MM.1S (cell line): ENCODE data around the gene R3HDM2.

Experiments
- CTCF ChIP-seq: fragments of 300-600 bp; sonication (generic); IDR thresholded peaks from 2 replicates; pipeline ENCODE4 v1.5.1; 2016; ENCODE audit warnings: antibody characterized with exemption, low read length, mixed read lengths
- EZH2 ChIP-seq: fragments of 300-600 bp; sonication (generic); optimal IDR thresholded peaks from 2 replicates; pipeline ENCODE3; 2017; ENCODE audit warnings: low read depth, mild to moderate bottlenecking, antibody characterized with exemption, low read length, mixed read lengths
- EZH2phosphoT487 ChIP-seq: fragments of 300-600 bp; sonication (generic); IDR thresholded peaks from 2 replicates; pipeline ENCODE4 v1.6.1; 2018; ENCODE audit warnings: antibody characterized with exemption, low read length

GRCh38 chr12:57355734-57356133, 75.1 kb downstream of the R3HDM2 start:
- TF ChIP-seq CTCF: no peak
- no peak for TF ChIP-seq EZH2phosphoT487
- TF ChIP-seq EZH2: no peak
